SH-SY5Y (cell line): ENCODE data around the gene CACNA1I.

ENCODE experiments used
- GATA2 ChIP-seq: IDR thresholded peaks from 2 replicates; pipeline ENCODE4 v1.6.1; 2011; ENCODE audit warnings: mild to moderate bottlenecking, low read depth, low read length
- GATA3 ChIP-seq: IDR thresholded peaks from 2 replicates; pipeline ENCODE4 v1.6.1; 2011; ENCODE audit warnings: low read depth, mild to moderate bottlenecking, low read length, moderate library complexity

DNA sequence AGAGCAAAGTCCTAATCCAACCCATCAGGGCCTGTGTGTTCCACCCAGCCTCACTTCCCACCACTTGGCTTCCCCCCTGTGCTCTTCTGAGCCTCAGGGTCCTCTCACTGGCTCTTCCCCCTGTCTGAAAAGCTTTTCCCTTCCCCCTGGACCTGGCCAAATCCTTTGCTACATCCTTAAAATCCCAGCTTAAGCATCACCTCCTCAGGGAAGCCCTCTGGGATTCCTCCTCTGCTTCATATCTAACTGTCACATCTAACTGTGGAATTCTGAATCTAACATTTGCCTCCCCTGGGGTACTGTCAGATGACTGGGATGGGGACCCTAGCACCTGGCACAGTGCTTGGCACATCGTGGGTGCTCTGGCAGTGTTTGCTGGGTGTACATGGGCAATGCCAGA is 985 bp downstream of the CACNA1I start:
- TF ChIP-seq GATA2 (no peak), GATA3 (no peak)
